KOPT-K1 (cell line): ENCODE measurements around the gene VPS13A.

Source experiments
- H3K27ac ChIP-seq: fragments of 200-600 bp; sonication (generic); 2 replicates; pipeline ENCODE4 v1.5.1; 2016; ENCODE audit warnings: antibody characterized with exemption, mild to moderate bottlenecking, low read depth, low read length; ENCODE audit not compliant: poor library complexity, severe bottlenecking
- H3K36me3 ChIP-seq: fragments of 200-600 bp; sonication (generic); 2 replicates; pipeline ENCODE4 v1.5.1; 2017; ENCODE audit warnings: antibody characterized with exemption, mild to moderate bottlenecking, low read length, moderate library complexity; ENCODE audit not compliant: insufficient read depth
- H3K9me3 ChIP-seq: fragments of 200-600 bp; sonication (generic); 2 replicates; pipeline ENCODE4 v1.5.1; 2017; ENCODE audit warnings: antibody characterized with exemption, low read length, mild to moderate bottlenecking; ENCODE audit not compliant: insufficient read depth, poor library complexity, severe bottlenecking

Gene VPS13A

GRCh38 chr9:77170991-77171699, 6.2 kb upstream of the VPS13A start:
- Histone ChIP-seq H3K36me3 (no peaks in the 10 kb centered on the region), H3K27ac (no peak overlapping the region), H3K9me3 (no peaks in the 10 kb centered on the region)

GRCh38 chr9:77175151-77175550, 2.2 kb upstream of the VPS13A start:
- Histone ChIP-seq H3K27ac (no peak overlapping the region), H3K9me3 (no peaks in the 10 kb centered on the region), H3K36me3 (no peaks in the 10 kb centered on the region)

- H3K9me3 ChIP-seq, result no peaks in the 10 kb centered on the region
- H3K36me3 ChIP-seq, result no peaks in the 10 kb centered on the region
- no peak overlapping the region for H3K27ac ChIP-seq
These were observed 1.2 kb upstream of the VPS13A start for GRCh38 chr9:77176106-77176505.

GRCh38 chr9:77176686-77177142, 620 bp upstream of the VPS13A start:
- no peaks in the 10 kb centered on the region for H3K9me3 ChIP-seq
- no peaks in the 10 kb centered on the region for H3K36me3 ChIP-seq
- peak overlapping the region; percentile 79 for H3K27ac ChIP-seq

GRCh38 chr9:77177894-77178794, 810 bp downstream of the VPS13A start:
- Histone ChIP-seq H3K9me3 (no peaks in the 10 kb centered on the region), H3K27ac (peak overlapping the region; percentile 79), H3K36me3 (no peaks in the 10 kb centered on the region)

GRCh38 chr9:77180056-77180455, 2.7 kb downstream of the VPS13A start:
- Histone ChIP-seq H3K9me3 (no peaks in the 10 kb centered on the region), H3K36me3 (no peaks in the 10 kb centered on the region), H3K27ac (no peak overlapping the region)

- H3K36me3 ChIP-seq, result no peaks in the 10 kb centered on the region
- H3K9me3 ChIP-seq, result peaks cover 10% of the 10 kb centered on the region
- no peak overlapping the region for H3K27ac ChIP-seq
These were observed 6.2 kb downstream of the VPS13A start for GRCh38 chr9:77183581-77183980.

GRCh38 chr9:77188242-77188641, 10.9 kb downstream of the VPS13A start:
- H3K36me3 ChIP-seq, result no peaks in the 10 kb centered on the region
- no peak overlapping the region for H3K27ac ChIP-seq
- peaks cover 10% of the 10 kb centered on the region for H3K9me3 ChIP-seq

GRCh38 chr9:77194423-77194822, 17.1 kb downstream of the VPS13A start:
- Histone ChIP-seq H3K9me3 (no peaks in the 10 kb centered on the region), H3K27ac (no peak overlapping the region), H3K36me3 (no peaks in the 10 kb centered on the region)

GRCh38 chr9:77210116-77210515, 32.8 kb downstream of the VPS13A start:
- no peak overlapping the region for H3K27ac ChIP-seq
- peaks cover 33% of the 10 kb centered on the region for H3K36me3 ChIP-seq
- H3K9me3 ChIP-seq, result no peaks in the 10 kb centered on the region

GRCh38 chr9:77211561-77211960, 34.2 kb downstream of the VPS13A start:
- H3K27ac ChIP-seq, result no peak overlapping the region
- peaks cover 45% of the 10 kb centered on the region for H3K36me3 ChIP-seq
- H3K9me3 ChIP-seq, result no peaks in the 10 kb centered on the region

- Histone ChIP-seq H3K36me3 (peaks cover 45% of the 10 kb centered on the region), H3K27ac (no peak overlapping the region), H3K9me3 (no peaks in the 10 kb centered on the region)
These were observed 35.5 kb downstream of the VPS13A start for GRCh38 chr9:77212801-77213200.

- H3K9me3 ChIP-seq, result no peaks in the 10 kb centered on the region
- H3K27ac ChIP-seq, result no peak overlapping the region
- H3K36me3 ChIP-seq, result peaks cover 54% of the 10 kb centered on the region
These were observed 38.5 kb downstream of the VPS13A start for GRCh38 chr9:77215874-77216273.

- Histone ChIP-seq H3K27ac (no peak overlapping the region), H3K9me3 (no peaks in the 10 kb centered on the region), H3K36me3 (peaks cover 60% of the 10 kb centered on the region)
These were observed 41.3 kb downstream of the VPS13A start for GRCh38 chr9:77218612-77219011.

- Histone ChIP-seq H3K27ac (no peak overlapping the region), H3K9me3 (no peaks in the 10 kb centered on the region), H3K36me3 (peaks cover 53% of the 10 kb centered on the region)
These were observed 44.1 kb downstream of the VPS13A start for GRCh38 chr9:77221431-77221830.
